SK-N-SH (cell line): Measurements from ENCODE around the gene NOL4L. TPM values are rescaled to one million over a fixed set of nuclear protein-coding genes. Genes with fewer than 3 reads are reported as not detected.
"Not testable (repeated sequence)": the region's sequence is repeated elsewhere in the genome, so short reads cannot be mapped to it uniquely, and the experiment has no call there.

ENCODE experiments used
- CTCF ChIA-PET: fragments of 300-600, 350-600 bp; formaldehyde crosslinking; extraction: SDS; loops from one replicate; lab custom pipeline; 2021; lab: Yijun Ruan, JAX
- POLR2A ChIA-PET: fragments of 350-600 bp; sonication (Branson Sonifier 250); formaldehyde crosslinking; extraction: SDS; loops from one replicate; lab custom pipeline; 2020; ENCODE audit warnings: antibody characterized with exemption, inconsistent platforms; lab: Yijun Ruan, JAX
- DNase-seq: peaks from one replicate; pipeline ENCODE4 v3.0.0; 2012
- H2AFZ ChIP-seq: fragments of 200-600 bp; sonication (generic); 2 replicates; pipeline ENCODE4 v1.8.1; 2016; ENCODE audit warnings: antibody characterized with exemption, mild to moderate bottlenecking, low read depth
- H3F3A ChIP-seq: fragments of 200-600 bp; sonication (generic); replicated peaks from 2 replicates; pipeline ENCODE3; 2016; ENCODE audit warnings: antibody characterized with exemption, mild to moderate bottlenecking; ENCODE audit not compliant: insufficient read depth
- H3K27ac ChIP-seq, 2 experiments: fragments of 200-500 bp in 1 of 2; fragments of 200-600 bp in 1 of 2; sonication (Bioruptor generic) in 1 of 2; sonication (generic), shearing (Covaris generic) in 1 of 2; 2 replicates each; pipeline versions ENCODE4 v1.5.1 to v1.6.1; 2014 to 2016; ENCODE audit warnings: low read depth in 2 of 2, inconsistent platforms in 1 of 2, low read length in 1 of 2, mild to moderate bottlenecking in 1 of 2, mixed read lengths in 1 of 2
- H3K27me3 ChIP-seq: fragments of 200-600 bp; sonication (generic), shearing (Covaris generic); 2 replicates; pipeline ENCODE4 v1.6.1; 2016; ENCODE audit warnings: mixed run types; ENCODE audit not compliant: insufficient read depth
- H3K36me3 ChIP-seq, 2 experiments: fragments of 200-500 bp in 1 of 2; fragments of 200-600 bp in 1 of 2; sonication (Bioruptor generic) in 1 of 2; sonication (generic) in 1 of 2; replicated peaks in 1 of 2; 2 replicates each; pipeline versions ENCODE3 to v1.5.1; 2014 to 2016; ENCODE audit warnings: low read length in 1 of 2, mild to moderate bottlenecking in 1 of 2; ENCODE audit not compliant: insufficient read depth in 2 of 2, control insufficient read depth in 1 of 2
- H3K4me1 ChIP-seq, 2 experiments: fragments of 200-500 bp in 1 of 2; fragments of 200-600 bp in 1 of 2; sonication (Bioruptor generic) in 1 of 2; sonication (generic), shearing (Covaris generic) in 1 of 2; 2 replicates each; pipeline versions ENCODE4 v1.5.1 to v1.6.1; 2014 to 2016; ENCODE audit warnings: low read depth in 1 of 2, low read length in 1 of 2, mixed run types in 1 of 2; ENCODE audit not compliant: insufficient read depth in 2 of 2, control insufficient read depth in 1 of 2
- H3K4me2 ChIP-seq: fragments of 200-600 bp; sonication (generic), shearing (Covaris generic); 2 replicates; pipeline ENCODE4 v1.6.1; 2017; ENCODE audit warnings: mixed run types
- H3K4me3 ChIP-seq, 2 experiments: fragments of 200-500 bp in 1 of 2; fragments of 200-600 bp in 1 of 2; sonication (Bioruptor generic) in 1 of 2; sonication (generic), shearing (Covaris generic) in 1 of 2; 2 replicates each; pipeline versions ENCODE4 v1.5.1 to v1.8.1; 2014 to 2016; ENCODE audit warnings: low read depth in 2 of 2, inconsistent platforms in 1 of 2, low read length in 1 of 2, mild to moderate bottlenecking in 1 of 2, mixed read lengths in 1 of 2, moderate library complexity in 1 of 2
- H3K79me2 ChIP-seq: fragments of 200-600 bp; sonication (generic); 2 replicates; pipeline ENCODE4 v1.8.1; 2017; ENCODE audit warnings: mild to moderate bottlenecking; ENCODE audit not compliant: insufficient read depth
- H3K9ac ChIP-seq: fragments of 200-600 bp; sonication (generic); 2 replicates; pipeline ENCODE4 v1.6.1; 2017; ENCODE audit warnings: mixed run types
- H3K9me2 ChIP-seq: fragments of 200-600 bp; sonication (generic); 2 replicates; pipeline ENCODE4 v1.6.1; 2017; ENCODE audit warnings: mixed run types
- H3K9me3 ChIP-seq: fragments of 200-600 bp; sonication (generic); 2 replicates; pipeline ENCODE4 v1.6.1; 2017; ENCODE audit warnings: mixed run types, mild to moderate bottlenecking, moderate library complexity
- H4K20me1 ChIP-seq: fragments of 200-600 bp; sonication (generic); 2 replicates; pipeline ENCODE4 v1.6.1; 2017; ENCODE audit warnings: mild to moderate bottlenecking, mixed run types; ENCODE audit not compliant: insufficient read depth
- CHD2 ChIP-seq: fragments of 150-350 bp; IDR thresholded peaks from 2 replicates; pipeline ENCODE4 v1.6.1; 2018; ENCODE audit warnings: low read length; ENCODE audit not compliant: partially characterized antibody
- EZH2phosphoT487 ChIP-seq: fragments of 200-600 bp; sonication (generic); IDR thresholded peaks from 2 replicates; pipeline ENCODE4 v1.6.1; 2017; ENCODE audit warnings: low read depth, mixed run types, mild to moderate bottlenecking, antibody characterized with exemption, moderate library complexity, borderline replicate concordance
- FOSL2 ChIP-seq: IDR thresholded peaks from 2 replicates; pipeline ENCODE4 v1.4.0; 2012; ENCODE audit warnings: low read depth, mild to moderate bottlenecking, moderate library complexity, borderline replicate concordance
- FOXJ3 ChIP-seq: sonication (generic); formaldehyde crosslinking; IDR thresholded peaks from 2 replicates; pipeline ENCODE4 v1.5.1; 2020; ENCODE audit warnings: mild to moderate bottlenecking, missing genetic modification reagents
- FOXM1 ChIP-seq: IDR thresholded peaks from 2 replicates; pipeline ENCODE4 v1.4.0; 2012; ENCODE audit warnings: low read depth, mild to moderate bottlenecking
- JUND ChIP-seq: IDR thresholded peaks from 2 replicates; pipeline ENCODE4 v1.4.0; 2012
- MEF2A ChIP-seq: IDR thresholded peaks from 2 replicates; pipeline ENCODE4 v1.4.0; 2012; ENCODE audit warnings: low read depth, borderline replicate concordance
- NRF1 ChIP-seq: IDR thresholded peaks from 2 replicates; pipeline ENCODE4 v1.6.1; 2012; ENCODE audit warnings: low read depth, mild to moderate bottlenecking, low read length
- POLR2AphosphoS5 ChIP-seq: IDR thresholded peaks from 2 replicates; pipeline ENCODE4 v1.6.1; 2012; ENCODE audit warnings: low read depth, low read length
- RXRA ChIP-seq: IDR thresholded peaks from 2 replicates; pipeline ENCODE4 v1.4.0; 2012; ENCODE audit warnings: low read depth, mild to moderate bottlenecking, borderline replicate concordance
- TAF1 ChIP-seq: IDR thresholded peaks from 2 replicates; pipeline ENCODE4 v1.6.1; 2012; ENCODE audit warnings: low read depth, mild to moderate bottlenecking, low read length, moderate library complexity, borderline replicate concordance
- TEAD4 ChIP-seq: IDR thresholded peaks from 2 replicates; pipeline ENCODE4 v1.4.0; 2012; ENCODE audit warnings: mild to moderate bottlenecking, borderline replicate concordance; ENCODE audit not compliant: insufficient read depth
- YY1 ChIP-seq: IDR thresholded peaks from 2 replicates; pipeline ENCODE4 v1.4.0; 2012; ENCODE audit warnings: low read depth, mild to moderate bottlenecking
- WGBS: methylation state at CpG from one replicate; pipeline ENCODE4 v1.1.6; 2017; ENCODE audit warnings: low lambda C conversion rate; 5-methylcytosine and 5-hydroxymethylcytosine counted together
- polyA plus RNA-seq, 3 experiments: library from polyadenylated mRNA; depleted of rRNA; stranded (reverse); fragments of >200 nt; gene quantifications; 2 replicates each; pipeline ENCODE4 v1.2.3, GENCODE V29; 2012
- TF ChIP-seq, protein P1 (sequence below): IDR thresholded peaks from 2 replicates; pipeline ENCODE4 v1.4.0; 2012; ENCODE audit warnings: low read depth, borderline replicate concordance
- TF ChIP-seq, protein P2 (sequence below): IDR thresholded peaks from 2 replicates; pipeline ENCODE4 v1.4.0; 2012; ENCODE audit warnings: low read depth
- TF ChIP-seq, protein P3 (sequence below): IDR thresholded peaks from 2 replicates; pipeline ENCODE4 v1.6.1; 2012; ENCODE audit warnings: mild to moderate bottlenecking, low read depth, low read length, moderate library complexity

NOL4L gene
- polyA plus RNA-seq, 1 of the 3 experiments (the other 2 are of a cell fraction) = 14.3 TPM

DNA sequence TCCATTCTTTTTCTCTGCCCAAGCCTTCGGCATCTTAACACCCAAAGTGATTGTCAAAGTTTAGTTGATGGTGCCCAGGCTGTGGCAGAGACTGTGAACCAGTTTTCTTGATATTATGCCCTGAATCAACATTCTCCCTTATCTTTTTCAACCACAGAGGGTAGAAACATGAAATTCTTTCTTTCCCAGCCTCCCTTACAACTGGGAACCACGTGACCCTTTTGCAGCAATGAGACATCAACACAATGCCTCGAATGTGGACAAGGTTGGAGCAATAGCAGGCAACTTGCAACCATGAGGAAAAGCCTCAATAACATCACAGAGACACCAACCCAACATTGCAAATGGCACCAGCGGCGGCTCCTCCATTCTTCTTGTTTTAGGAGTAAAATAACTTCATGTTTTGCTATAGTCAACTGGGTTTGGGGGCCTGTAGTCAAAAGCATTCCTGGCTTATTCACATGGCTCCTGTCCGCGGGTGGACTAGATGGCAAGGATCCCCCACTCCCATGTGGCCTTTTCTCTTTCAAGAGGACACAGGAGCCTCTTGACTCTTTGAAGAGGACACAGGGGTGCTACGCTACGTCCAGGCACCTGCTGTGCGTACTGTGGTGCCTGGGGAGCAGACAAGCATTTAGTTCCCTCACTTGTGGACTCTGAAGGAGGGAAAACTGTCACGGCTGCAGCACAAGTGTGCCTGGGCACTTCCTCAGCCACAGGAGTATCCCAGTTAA, 90.5 kb downstream of the NOL4L start:
- H3K4me3 ChIP-seq = no peak overlapping the region
- no peaks in the 10 kb centered on the region for H3K36me3 ChIP-seq
- H4K20me1 ChIP-seq = no peaks in the 10 kb centered on the region
- peak overlapping the region in 1 of 2 experiments; percentile 99; a peak in 2 of 4 replicates for H3K27ac ChIP-seq
- WGBS = 91% methylated on average over 11 of the region's 11 CpGs
- H3K4me2 ChIP-seq = no peak overlapping the region
- DNase-seq = no peak
- POLR2A ChIA-PET = no interaction called here
- no peaks in the 10 kb centered on the region for H3K9me2 ChIP-seq
- TF ChIP-seq, protein P1, sequence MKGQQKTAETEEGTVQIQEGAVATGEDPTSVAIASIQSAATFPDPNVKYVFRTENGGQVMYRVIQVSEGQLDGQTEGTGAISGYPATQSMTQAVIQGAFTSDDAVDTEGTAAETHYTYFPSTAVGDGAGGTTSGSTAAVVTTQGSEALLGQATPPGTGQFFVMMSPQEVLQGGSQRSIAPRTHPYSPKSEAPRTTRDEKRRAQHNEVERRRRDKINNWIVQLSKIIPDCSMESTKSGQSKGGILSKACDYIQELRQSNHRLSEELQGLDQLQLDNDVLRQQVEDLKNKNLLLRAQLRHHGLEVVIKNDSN = no peak
- TF ChIP-seq FOXM1 (no peak), FOXJ3 (no peak), TAF1 (no peak), TEAD4 (no peak), YY1 (no peak), CHD2 (no peak), EZH2phosphoT487 (no peak)
- H3K79me2 ChIP-seq = no peaks in the 10 kb centered on the region
- no peaks in the 10 kb centered on the region for H3F3A ChIP-seq
- H3K27me3 ChIP-seq = no peaks in the 10 kb centered on the region
- H3K9ac ChIP-seq = no peak overlapping the region
- peaks cover 0 to 35% of the 10 kb centered on the region in 2 experiments; a peak in 2 of 4 replicates for H3K4me1 ChIP-seq
- no peak overlapping the region for H2AFZ ChIP-seq
- H3K9me3 ChIP-seq = no peaks in the 10 kb centered on the region
- CTCF ChIA-PET = interaction anchor here (4.2 to 4.4 kb wide), 2 partner anchors 10 to 14 kb away, joined by 31 to 32 read pairs; no protein-coding TSS in a partner anchor

GRCh38 chr20:32493356-32493755, 91.8 kb downstream of the NOL4L start:
- Histone ChIP-seq H3K9me3 (no peaks in the 10 kb centered on the region), H3K36me3 (no peaks in the 10 kb centered on the region), H3K27me3 (no peaks in the 10 kb centered on the region), H3K4me2 (no peak overlapping the region), H3K9me2 (no peaks in the 10 kb centered on the region), H3F3A (no peaks in the 10 kb centered on the region), H3K4me3 (no peak overlapping the region), H4K20me1 (no peaks in the 10 kb centered on the region), H3K9ac (no peak overlapping the region), H3K4me1 (peaks cover 0 to 34% of the 10 kb centered on the region in 2 experiments; a peak in 2 of 4 replicates), H3K27ac (peak overlapping the region in 1 of 2 experiments; percentile 7; a peak in 1 of 4 replicates), H2AFZ (no peak overlapping the region), H3K79me2 (no peaks in the 10 kb centered on the region)
- 89% methylated on average over 10 of the region's 10 CpGs for WGBS
- DNase-seq = no peak
- ChIA-PET POLR2A (no interaction called here), CTCF (no interaction called here)
- TF ChIP-seq YY1 = no peak
- no peak for TF ChIP-seq TEAD4
- no peak for TF ChIP-seq TAF1
- no peak for TF ChIP-seq POLR2AphosphoS5
- no peak for TF ChIP-seq MEF2A
- no peak for TF ChIP-seq JUND
- TF ChIP-seq NRF1 = no peak
- TF ChIP-seq, protein P2, sequence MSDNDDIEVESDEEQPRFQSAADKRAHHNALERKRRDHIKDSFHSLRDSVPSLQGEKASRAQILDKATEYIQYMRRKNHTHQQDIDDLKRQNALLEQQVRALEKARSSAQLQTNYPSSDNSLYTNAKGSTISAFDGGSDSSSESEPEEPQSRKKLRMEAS = no peak
- TF ChIP-seq, protein P1 = no peak
- TF ChIP-seq RXRA = no peak
- TF ChIP-seq, protein P3, sequence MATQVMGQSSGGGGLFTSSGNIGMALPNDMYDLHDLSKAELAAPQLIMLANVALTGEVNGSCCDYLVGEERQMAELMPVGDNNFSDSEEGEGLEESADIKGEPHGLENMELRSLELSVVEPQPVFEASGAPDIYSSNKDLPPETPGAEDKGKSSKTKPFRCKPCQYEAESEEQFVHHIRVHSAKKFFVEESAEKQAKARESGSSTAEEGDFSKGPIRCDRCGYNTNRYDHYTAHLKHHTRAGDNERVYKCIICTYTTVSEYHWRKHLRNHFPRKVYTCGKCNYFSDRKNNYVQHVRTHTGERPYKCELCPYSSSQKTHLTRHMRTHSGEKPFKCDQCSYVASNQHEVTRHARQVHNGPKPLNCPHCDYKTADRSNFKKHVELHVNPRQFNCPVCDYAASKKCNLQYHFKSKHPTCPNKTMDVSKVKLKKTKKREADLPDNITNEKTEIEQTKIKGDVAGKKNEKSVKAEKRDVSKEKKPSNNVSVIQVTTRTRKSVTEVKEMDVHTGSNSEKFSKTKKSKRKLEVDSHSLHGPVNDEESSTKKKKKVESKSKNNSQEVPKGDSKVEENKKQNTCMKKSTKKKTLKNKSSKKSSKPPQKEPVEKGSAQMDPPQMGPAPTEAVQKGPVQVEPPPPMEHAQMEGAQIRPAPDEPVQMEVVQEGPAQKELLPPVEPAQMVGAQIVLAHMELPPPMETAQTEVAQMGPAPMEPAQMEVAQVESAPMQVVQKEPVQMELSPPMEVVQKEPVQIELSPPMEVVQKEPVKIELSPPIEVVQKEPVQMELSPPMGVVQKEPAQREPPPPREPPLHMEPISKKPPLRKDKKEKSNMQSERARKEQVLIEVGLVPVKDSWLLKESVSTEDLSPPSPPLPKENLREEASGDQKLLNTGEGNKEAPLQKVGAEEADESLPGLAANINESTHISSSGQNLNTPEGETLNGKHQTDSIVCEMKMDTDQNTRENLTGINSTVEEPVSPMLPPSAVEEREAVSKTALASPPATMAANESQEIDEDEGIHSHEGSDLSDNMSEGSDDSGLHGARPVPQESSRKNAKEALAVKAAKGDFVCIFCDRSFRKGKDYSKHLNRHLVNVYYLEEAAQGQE = no peak
- no peak for TF ChIP-seq FOSL2

DNA sequence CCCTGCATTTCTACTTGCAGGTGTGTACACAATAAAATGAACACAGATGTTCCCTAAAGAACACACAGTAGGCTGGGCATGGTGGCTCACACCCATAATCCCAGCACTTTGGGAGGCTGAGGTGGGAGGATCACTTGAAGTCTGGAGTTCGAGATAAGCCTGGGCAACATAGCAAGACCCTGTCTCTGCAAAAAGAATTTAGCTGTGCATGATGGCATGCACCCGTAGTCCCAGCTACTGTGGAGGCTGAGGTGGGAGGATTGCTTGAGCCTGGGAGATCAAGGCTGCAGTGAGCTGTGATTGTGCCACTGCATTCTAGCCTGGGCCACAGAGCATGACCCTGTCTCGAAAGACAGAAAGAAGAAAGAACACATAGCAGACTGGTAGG, 93.4 kb downstream of the NOL4L start:
- H4K20me1 ChIP-seq, H3K79me2 ChIP-seq, H3K27me3 ChIP-seq, H3K9ac ChIP-seq, POLR2A ChIA-PET, H3K9me2 ChIP-seq, H2AFZ ChIP-seq, DNase-seq, H3K36me3 ChIP-seq, H3K4me2 ChIP-seq, CTCF ChIA-PET, H3K27ac ChIP-seq, H3K9me3 ChIP-seq, H3F3A ChIP-seq, H3K4me3 ChIP-seq: not testable (repeated sequence)
- 83% methylated on average over 2 of the region's 3 CpGs for WGBS
- peaks cover 0 to 22% of the 10 kb centered on the region in 2 experiments; a peak in 1 of 4 replicates for H3K4me1 ChIP-seq
